Measurements from ENCODE around the gene DSTN. TPM values are rescaled to one million over a fixed set of nuclear protein-coding genes. Genes with fewer than 3 reads are reported as not detected.

DSTN gene
- total RNA-seq, 1 donor from 2014 or later, result 233 TPM

- no peak for DNase-seq
- Mint-ChIP-seq H3K9me3 (ENCODE audit: unreplicated experiment) (peaks cover 2% of the 10 kb centered on the region), H3K27ac (ENCODE audit: unreplicated experiment) (peak overlapping the region; percentile 82), H3K27me3 (ENCODE audit: unreplicated experiment) (no peaks in the 10 kb centered on the region), H3K36me3 (ENCODE audit: unreplicated experiment) (no peaks in the 10 kb centered on the region), H3K4me1 (ENCODE audit: low read depth, unreplicated experiment) (peaks cover 42% of the 10 kb centered on the region), H3K4me3 (ENCODE audit: unreplicated experiment) (no peak overlapping the region)
- TF ChIP-seq, protein P1, sequence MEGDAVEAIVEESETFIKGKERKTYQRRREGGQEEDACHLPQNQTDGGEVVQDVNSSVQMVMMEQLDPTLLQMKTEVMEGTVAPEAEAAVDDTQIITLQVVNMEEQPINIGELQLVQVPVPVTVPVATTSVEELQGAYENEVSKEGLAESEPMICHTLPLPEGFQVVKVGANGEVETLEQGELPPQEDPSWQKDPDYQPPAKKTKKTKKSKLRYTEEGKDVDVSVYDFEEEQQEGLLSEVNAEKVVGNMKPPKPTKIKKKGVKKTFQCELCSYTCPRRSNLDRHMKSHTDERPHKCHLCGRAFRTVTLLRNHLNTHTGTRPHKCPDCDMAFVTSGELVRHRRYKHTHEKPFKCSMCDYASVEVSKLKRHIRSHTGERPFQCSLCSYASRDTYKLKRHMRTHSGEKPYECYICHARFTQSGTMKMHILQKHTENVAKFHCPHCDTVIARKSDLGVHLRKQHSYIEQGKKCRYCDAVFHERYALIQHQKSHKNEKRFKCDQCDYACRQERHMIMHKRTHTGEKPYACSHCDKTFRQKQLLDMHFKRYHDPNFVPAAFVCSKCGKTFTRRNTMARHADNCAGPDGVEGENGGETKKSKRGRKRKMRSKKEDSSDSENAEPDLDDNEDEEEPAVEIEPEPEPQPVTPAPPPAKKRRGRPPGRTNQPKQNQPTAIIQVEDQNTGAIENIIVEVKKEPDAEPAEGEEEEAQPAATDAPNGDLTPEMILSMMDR (IDR thresholded peaks at IDR 0.05; ENCODE audit: partially characterized antibody, unreplicated experiment), result no peak
Measured at GRCh38 chr20:17643531-17644188, 73.8 kb downstream of the DSTN start.

GRCh38 chr20:17644451-17644850 is 74.6 kb downstream of the DSTN start:
- no peaks in the 10 kb centered on the region for H3K27me3 Mint-ChIP-seq (ENCODE audit: unreplicated experiment)
- peaks cover 44% of the 10 kb centered on the region for H3K4me1 Mint-ChIP-seq (ENCODE audit: low read depth, unreplicated experiment)
- no peak for DNase-seq
- TF ChIP-seq, protein P1 (IDR thresholded peaks at IDR 0.05; ENCODE audit: partially characterized antibody, unreplicated experiment), result no peak
- peaks cover 2% of the 10 kb centered on the region for H3K9me3 Mint-ChIP-seq (ENCODE audit: unreplicated experiment)
- H3K4me3 Mint-ChIP-seq (ENCODE audit: unreplicated experiment), result no peak overlapping the region
- no peaks in the 10 kb centered on the region for H3K36me3 Mint-ChIP-seq (ENCODE audit: unreplicated experiment)
- H3K27ac Mint-ChIP-seq (ENCODE audit: unreplicated experiment), result no peak overlapping the region

DNA sequence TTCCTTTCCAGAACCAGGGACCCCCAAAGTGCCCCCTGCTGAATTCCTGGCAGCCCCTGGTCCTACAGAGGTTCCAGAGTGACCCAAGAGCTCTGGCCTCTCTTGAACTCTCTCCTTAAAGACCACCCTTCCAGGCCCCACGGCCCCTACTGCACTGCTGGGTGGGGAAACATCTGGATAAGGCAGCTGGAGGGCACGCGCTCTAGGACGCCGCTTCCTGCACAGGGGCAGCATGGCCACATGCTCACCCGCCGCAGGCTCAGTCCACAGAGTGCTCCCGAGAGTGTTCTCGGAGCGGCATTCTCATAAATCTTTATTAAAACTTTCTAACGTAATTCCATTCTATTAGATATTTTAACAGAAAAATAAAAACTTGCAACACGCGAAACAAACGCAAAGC is 75.1 kb downstream of the DSTN start:
- TF ChIP-seq, protein P1 (IDR thresholded peaks at IDR 0.05; ENCODE audit: partially characterized antibody, unreplicated experiment), result no peak
- Mint-ChIP-seq H3K27ac (ENCODE audit: unreplicated experiment) (no peak overlapping the region), H3K27me3 (ENCODE audit: unreplicated experiment) (no peaks in the 10 kb centered on the region), H3K4me1 (ENCODE audit: low read depth, unreplicated experiment) (peaks cover 48% of the 10 kb centered on the region), H3K9me3 (ENCODE audit: unreplicated experiment) (peaks cover 2% of the 10 kb centered on the region), H3K4me3 (ENCODE audit: unreplicated experiment) (peak overlapping the region; percentile 48), H3K36me3 (ENCODE audit: unreplicated experiment) (no peaks in the 10 kb centered on the region)
- peak; percentile 11 for DNase-seq

- no peaks in the 10 kb centered on the region for H3K36me3 Mint-ChIP-seq (ENCODE audit: unreplicated experiment)
- peaks cover 2% of the 10 kb centered on the region for H3K9me3 Mint-ChIP-seq (ENCODE audit: unreplicated experiment)
- H3K27ac Mint-ChIP-seq (ENCODE audit: unreplicated experiment), result no peak overlapping the region
- TF ChIP-seq, protein P1 (IDR thresholded peaks at IDR 0.05; ENCODE audit: partially characterized antibody, unreplicated experiment), result no peak
- H3K4me1 Mint-ChIP-seq (ENCODE audit: low read depth, unreplicated experiment), result peaks cover 47% of the 10 kb centered on the region
- DNase-seq, result peak; percentile 9
- no peaks in the 10 kb centered on the region for H3K27me3 Mint-ChIP-seq (ENCODE audit: unreplicated experiment)
- H3K4me3 Mint-ChIP-seq (ENCODE audit: unreplicated experiment), result no peak overlapping the region
Measured at GRCh38 chr20:17645546-17646208, 75.8 kb downstream of the DSTN start.

Data from glutamatergic neuron (in vitro differentiated cells).